ENCODE measurements around the gene SALL1. TPM values are rescaled to one million over a fixed set of nuclear protein-coding genes. Genes with fewer than 3 reads are reported as not detected.

SALL1 gene
- polyA plus RNA-seq, 1 donor from 2014 or later, result 0.22 TPM

GRCh38 chr16:51157698-51158097 is 6.6 kb upstream of the SALL1 start:
- no peak overlapping the region for H3K27ac ChIP-seq (ENCODE audit: low read length)
- no peaks in the 10 kb centered on the region for H4K20me1 ChIP-seq (ENCODE audit: insufficient read depth)
- H3K9me3 ChIP-seq (ENCODE audit: low read length), result no peaks in the 10 kb centered on the region
- H3K9ac ChIP-seq (ENCODE audit: low read length), result no peak overlapping the region
- H3K27me3 ChIP-seq (ENCODE audit: insufficient read depth, low read depth, low read length), result peaks cover 53% of the 10 kb centered on the region
- no peak overlapping the region for H3K4me2 ChIP-seq (ENCODE audit: low read length)
- H3K36me3 ChIP-seq (ENCODE audit: insufficient read depth, low read length), result no peaks in the 10 kb centered on the region
- no peaks in the 10 kb centered on the region for H3F3A ChIP-seq (ENCODE audit: insufficient read depth, low read length, poor library complexity, severe bottlenecking)
- no peak overlapping the region for H2AFZ ChIP-seq (ENCODE audit: low read depth, low read length)
- no peaks in the 10 kb centered on the region for H3K79me2 ChIP-seq (replicated peaks; ENCODE audit: insufficient read depth, low read length)
- H3K4me3 ChIP-seq (ENCODE audit: low read length), result no peak overlapping the region
- H3K9me2 ChIP-seq (ENCODE audit: insufficient read depth, low read length), result no peaks in the 10 kb centered on the region
- TF ChIP-seq MXI1 (conservative IDR thresholded peaks at IDR 0.05; ENCODE audit: poor library complexity, severe bottlenecking), result no peak
- TF ChIP-seq EP300 (conservative IDR thresholded peaks at IDR 0.05; ENCODE audit: poor library complexity, severe bottlenecking), result no peak
- no peak for TF ChIP-seq REST (IDR thresholded peaks at IDR 0.05; ENCODE audit: borderline replicate concordance)
- no peak for TF ChIP-seq TAF1 (IDR thresholded peaks at IDR 0.05; ENCODE audit: low read depth)
- no peak for TF ChIP-seq RAD21 (conservative IDR thresholded peaks at IDR 0.05)
- no peak for TF ChIP-seq CTCF (IDR thresholded peaks at IDR 0.05; ENCODE audit: poor library complexity, severe bottlenecking)
- no peak for TF ChIP-seq SMC3 (conservative IDR thresholded peaks at IDR 0.05; ENCODE audit: poor library complexity)
- no peak for TF ChIP-seq POLR2AphosphoS5 (IDR thresholded peaks at IDR 0.05)
- TF ChIP-seq EZH2 (IDR thresholded peaks at IDR 0.05; ENCODE audit: borderline replicate concordance, insufficient read depth, low read length, poor library complexity, severe bottlenecking), result no peak

GRCh38 chr16:51156807-51157200 is 5.7 kb upstream of the SALL1 start:
- H3K27ac ChIP-seq (ENCODE audit: low read length), result no peak overlapping the region
- H3K4me3 ChIP-seq (ENCODE audit: low read length), result no peak overlapping the region
- no peaks in the 10 kb centered on the region for H4K20me1 ChIP-seq (ENCODE audit: insufficient read depth)
- no peaks in the 10 kb centered on the region for H3K9me3 ChIP-seq (ENCODE audit: low read length)
- H3K36me3 ChIP-seq (ENCODE audit: insufficient read depth, low read length), result no peaks in the 10 kb centered on the region
- no peak for TF ChIP-seq EP300 (conservative IDR thresholded peaks at IDR 0.05; ENCODE audit: poor library complexity, severe bottlenecking)
- no peak for TF ChIP-seq CTCF (IDR thresholded peaks at IDR 0.05; ENCODE audit: poor library complexity, severe bottlenecking)
- TF ChIP-seq REST (IDR thresholded peaks at IDR 0.05; ENCODE audit: borderline replicate concordance), result no peak
- TF ChIP-seq EZH2 (IDR thresholded peaks at IDR 0.05; ENCODE audit: borderline replicate concordance, insufficient read depth, low read length, poor library complexity, severe bottlenecking), result no peak
- no peak for TF ChIP-seq SMC3 (conservative IDR thresholded peaks at IDR 0.05; ENCODE audit: poor library complexity)
- no peak for TF ChIP-seq MXI1 (conservative IDR thresholded peaks at IDR 0.05; ENCODE audit: poor library complexity, severe bottlenecking)
- no peak for TF ChIP-seq POLR2AphosphoS5 (IDR thresholded peaks at IDR 0.05)
- TF ChIP-seq TAF1 (IDR thresholded peaks at IDR 0.05; ENCODE audit: low read depth), result no peak
- no peak for TF ChIP-seq RAD21 (conservative IDR thresholded peaks at IDR 0.05)
- H3K27me3 ChIP-seq (ENCODE audit: insufficient read depth, low read depth, low read length), result peaks cover 62% of the 10 kb centered on the region
- H3K9me2 ChIP-seq (ENCODE audit: insufficient read depth, low read length), result no peaks in the 10 kb centered on the region
- no peaks in the 10 kb centered on the region for H3F3A ChIP-seq (ENCODE audit: insufficient read depth, low read length, poor library complexity, severe bottlenecking)
- H3K9ac ChIP-seq (ENCODE audit: low read length), result no peak overlapping the region
- H3K79me2 ChIP-seq (replicated peaks; ENCODE audit: insufficient read depth, low read length), result no peaks in the 10 kb centered on the region
- H3K4me2 ChIP-seq (ENCODE audit: low read length), result no peak overlapping the region
- no peak overlapping the region for H2AFZ ChIP-seq (ENCODE audit: low read depth, low read length)

Data from neural cell (in vitro differentiated cells).